Stromal cell of bone marrow (primary cell): ENCODE data around the gene NAP1L1.
"Not testable (repeated sequence)": the region's sequence is repeated elsewhere in the genome, so short reads cannot be mapped to it uniquely, and the experiment has no call there.

Experiments used
- DNase-seq: peaks from one replicate; pipeline ENCODE4 v3.0.0-alpha.2; 2012; ENCODE audit warnings: low read depth

The NAP1L1 gene

GRCh38 chr12:76020281-76020680 is 64.2 kb downstream of the NAP1L1 start:
- no peak for DNase-seq

- DNase-seq = no peak
These were observed 65.8 kb downstream of the NAP1L1 start for GRCh38 chr12:76018672-76019071.

GRCh38 chr12:76018111-76018510 is 66.4 kb downstream of the NAP1L1 start:
- no peak for DNase-seq

GRCh38 chr12:76014007-76014406 is 70.5 kb downstream of the NAP1L1 start:
- no peak for DNase-seq

- no peak for DNase-seq
These were observed 70.9 kb downstream of the NAP1L1 start for GRCh38 chr12:76013603-76014002.

- DNase-seq = no peak
These were observed 71.8 kb downstream of the NAP1L1 start for GRCh38 chr12:76012644-76013043.

- no peak for DNase-seq
These were observed 73.6 kb downstream of the NAP1L1 start for GRCh38 chr12:76010732-76011458.

GRCh38 chr12:76008428-76008827 is 76.1 kb downstream of the NAP1L1 start:
- no peak for DNase-seq

- DNase-seq = no peak
These were observed 76.8 kb downstream of the NAP1L1 start for GRCh38 chr12:76007640-76008039.

GRCh38 chr12:76006028-76006925 is 78.2 kb downstream of the NAP1L1 start:
- DNase-seq = no peak

GRCh38 chr12:76003355-76003638 is 81.2 kb downstream of the NAP1L1 start:
- no peak for DNase-seq

- DNase-seq = no peak
These were observed 81.7 kb downstream of the NAP1L1 start for GRCh38 chr12:76002598-76003354.

- DNase-seq = no peak
These were observed 86.0 kb downstream of the NAP1L1 start for GRCh38 chr12:75998292-75999063.

GRCh38 chr12:75997658-75998057 is 86.8 kb downstream of the NAP1L1 start:
- DNase-seq = no peak

GRCh38 chr12:75996861-75997447 is 87.5 kb downstream of the NAP1L1 start:
- DNase-seq = no peak

- no peak for DNase-seq
These were observed 88.8 kb downstream of the NAP1L1 start for GRCh38 chr12:75995691-75996090.

GRCh38 chr12:75994069-75994740 is 90.3 kb downstream of the NAP1L1 start:
- DNase-seq = no peak

- DNase-seq = no peak
These were observed 92.7 kb downstream of the NAP1L1 start for GRCh38 chr12:75991753-75992152.

GRCh38 chr12:75990189-75990912 is 94.1 kb downstream of the NAP1L1 start:
- DNase-seq = no peak

- not testable (repeated sequence) for DNase-seq
These were observed 96.8 kb downstream of the NAP1L1 start for GRCh38 chr12:75987709-75988108.
